GM12878 (cell line): ENCODE data around the gene NMT1. TPM values are rescaled to one million over a fixed set of nuclear protein-coding genes. Genes with fewer than 3 reads are reported as not detected.

ENCODE experiments used
- ATAC-seq: fragments of 200-7000 bp; cut with Tn5 transposase; 3 replicates; pipeline ENCODE4 v1.9.1; 2020; ENCODE audit warnings: mild to moderate bottlenecking, moderate library complexity
- BruUV-seq: library from RNA; stranded (reverse); fragments of 400-500 nt; replicated peaks from 2 replicates; lab custom pipeline; 2021; lab: Mats Ljungman, UMichigan
- CTCF ChIA-PET: fragments of 300-600 bp; sonication (Branson Sonifier 250); formaldehyde crosslinking; extraction: SDS; loops from one replicate; lab custom pipeline; 2021; ENCODE audit warnings: inconsistent platforms; lab: Yijun Ruan, JAX
- POLR2A ChIA-PET: fragments of 350-600 bp; formaldehyde crosslinking; extraction: SDS; loops from one replicate; lab custom pipeline; 2021; ENCODE audit warnings: inconsistent platforms; lab: Charles Lee
- RAD21 ChIA-PET: fragments of 300-600 bp; sonication (Branson Sonifier 250); formaldehyde crosslinking; loops from one replicate; lab custom pipeline; 2023; ENCODE audit warnings: antibody characterized with exemption; ENCODE audit not compliant: unreplicated experiment; lab: Charles Lee
- SMC1A ChIA-PET: fragments of 300-600 bp; sonication (Branson Sonifier 250); formaldehyde crosslinking; loops from one replicate; lab custom pipeline; 2023; ENCODE audit not compliant: unreplicated experiment, uncharacterized antibody; lab: Charles Lee
- DNase-seq: peaks from one replicate; pipeline ENCODE4 v3.0.0-alpha.2; 2011; ENCODE audit warnings: low read depth, low spot score
- FAIRE-seq: peaks from 3 replicates; lab custom pipeline; 2011; peaks lifted over from hg19 to GRCh38; lab: Jason Lieb, UNC
- H2AFZ ChIP-seq: 2 replicates; pipeline ENCODE4 v1.6.0; 2011; ENCODE audit warnings: low read depth, low read length, control low read depth; ENCODE audit not compliant: control insufficient read depth
- H3K27ac ChIP-seq: 2 replicates; pipeline ENCODE4 v1.5.1; 2011; ENCODE audit warnings: control low read depth; ENCODE audit not compliant: control insufficient read depth, insufficient read depth
- H3K27me3 ChIP-seq, 2 experiments: replicated peaks in 1 of 2; 2 replicates each; pipeline versions ENCODE4 v1.6.0 to v1.6.1; 2011; ENCODE audit warnings: low read length in 1 of 2; ENCODE audit not compliant: control insufficient read depth in 2 of 2, insufficient read depth in 2 of 2
- H3K36me3 ChIP-seq, 2 experiments: 2 replicates each; pipeline ENCODE4 v1.5.1; 2011; ENCODE audit warnings: low read length in 1 of 2; ENCODE audit not compliant: control insufficient read depth in 2 of 2, insufficient read depth in 2 of 2
- H3K4me1 ChIP-seq: 2 replicates; pipeline ENCODE4 v1.6.1; 2011; ENCODE audit warnings: mild to moderate bottlenecking, low read length, moderate library complexity, mixed read lengths; ENCODE audit not compliant: control insufficient read depth, insufficient read depth
- H3K4me2 ChIP-seq: 2 replicates; pipeline ENCODE4 v1.6.0; 2011; ENCODE audit warnings: control low read depth; ENCODE audit not compliant: control insufficient read depth, insufficient read depth
- H3K4me3 ChIP-seq: fragments of 200-600 bp; sonication (generic); 2 replicates; pipeline ENCODE4 v1.5.1; 2016
- H3K79me2 ChIP-seq: 2 replicates; pipeline ENCODE4 v1.6.0; 2011; ENCODE audit warnings: low read length; ENCODE audit not compliant: control insufficient read depth, insufficient read depth
- H3K9ac ChIP-seq: 2 replicates; pipeline ENCODE4 v1.8.0; 2011; ENCODE audit warnings: low read length, control low read depth, mixed read lengths; ENCODE audit not compliant: control insufficient read depth, insufficient read depth
- H3K9me3 ChIP-seq: replicated peaks from 3 replicates; pipeline ENCODE4 v1.5.1; 2011; ENCODE audit warnings: mild to moderate bottlenecking, low read length; ENCODE audit not compliant: control insufficient read depth, insufficient read depth
- H4K20me1 ChIP-seq: 2 replicates; pipeline ENCODE4 v1.6.0; 2011; ENCODE audit not compliant: control insufficient read depth, insufficient read depth
- ATF7 ChIP-seq: fragments of 450-650 bp; IDR thresholded peaks from 2 replicates; pipeline ENCODE4 v1.6.1; 2016; ENCODE audit warnings: low read depth, mild to moderate bottlenecking
- MTA2 ChIP-seq: fragments of 450-650 bp; IDR thresholded peaks from 2 replicates; pipeline ENCODE4 v1.6.1; 2016; ENCODE audit warnings: low read depth, mild to moderate bottlenecking, moderate library complexity
- MXI1 ChIP-seq: fragments of 150-350 bp; IDR thresholded peaks from 2 replicates; pipeline ENCODE4 v1.6.1; 2011; ENCODE audit warnings: low read depth, mild to moderate bottlenecking, inconsistent platforms, low read length, improper control_type of control experiment
- POLR2AphosphoS2 ChIP-seq: IDR thresholded peaks from 2 replicates; pipeline ENCODE4 v1.6.1; 2011; ENCODE audit warnings: low read depth, mild to moderate bottlenecking, low read length, improper control_type of control experiment, moderate library complexity
- RB1 ChIP-seq: fragments of 450-650 bp; formaldehyde crosslinking; IDR thresholded peaks from 2 replicates; pipeline ENCODE4 v1.6.1; 2017; ENCODE audit warnings: mild to moderate bottlenecking, borderline replicate concordance
- RUNX3 ChIP-seq: IDR thresholded peaks from 2 replicates; pipeline ENCODE4 v1.6.1; 2012; ENCODE audit warnings: low read length, inconsistent platforms
- ZNF24 ChIP-seq: fragments of 450-650 bp; IDR thresholded peaks from 2 replicates; pipeline ENCODE4 v1.6.1; 2017; ENCODE audit warnings: antibody characterized with exemption, mild to moderate bottlenecking
- WGBS: methylation state at CpG from one replicate; pipeline ENCODE4 v1.1.6; 2016; ENCODE audit warnings: low lambda C conversion rate; ENCODE audit not compliant: insufficient replicate concordance, insufficient coverage; ENCODE audit errors: missing lambda C conversion rate; 5-methylcytosine and 5-hydroxymethylcytosine counted together
- in situ Hi-C: fragments of 300-500 bp; cut with MboI; formaldehyde crosslinking; loops from 9 replicates; pipeline ENCODE4 v1.14.3; 2018; ENCODE audit warnings: mixed read lengths
- intact Hi-C: fragments of 100-400 bp; cut with micrococcal nuclease; formaldehyde crosslinking; loops from one replicate; pipeline ENCODE4 v1.14.2; 2022; ENCODE audit not compliant: unreplicated experiment
- polyA plus RNA-seq, 11 experiments: library from polyadenylated mRNA; depleted of rRNA in 4 of 11; unstranded in 6 of 11; stranded (reverse) in 5 of 11; fragments of >200 nt; fragmentation: Nextera tagmentation in 4 of 11; fragmentation: Illumina TruSeq in 1 of 11; extraction: Ambion mirVana in 4 of 11; extraction: Trizol in 1 of 11; gene quantifications; 1 replicate in 1 of 11; 2 replicates in 10 of 11; pipeline versions ENCODE4 v1.2.1 to v1.2.3, GENCODE V29; 2011 to 2016; ENCODE audit warnings: inconsistent platforms in 2 of 11, missing spikeins in 2 of 11, low read depth in 1 of 11
- total RNA-seq, 4 experiments: library from RNA; depleted of rRNA in 3 of 4; stranded (reverse); fragments of >200 nt in 3 of 4; fragmentation: Illumina TruSeq in 1 of 4; extraction: Trizol in 1 of 4; gene quantifications; 2 replicates each; pipeline versions ENCODE4 v1.2.1 to v1.2.3, GENCODE V29; 2013 to 2021
- TF ChIP-seq, protein P1 (sequence below): fragments of 450-650 bp; formaldehyde crosslinking; IDR thresholded peaks from 2 replicates; pipeline ENCODE4 v1.4.0; 2020; ENCODE audit warnings: mild to moderate bottlenecking, moderate library complexity
- TF ChIP-seq, protein P2 (sequence below): fragments of 450-650 bp; IDR thresholded peaks from 2 replicates; pipeline ENCODE4 v1.6.1; 2016; ENCODE audit warnings: mild to moderate bottlenecking
- TF ChIP-seq, protein P3 (sequence below): fragments of 450-650 bp; IDR thresholded peaks from 2 replicates; pipeline ENCODE4 v1.6.1; 2017; ENCODE audit warnings: mild to moderate bottlenecking

NMT1 gene
- total and polyA plus RNA-seq, 10 of the 15 experiments (the other 5 are each of a cell fraction or from before 2014, with no cell fraction given), result 96.7 to 395 (median 222) TPM

DNA sequence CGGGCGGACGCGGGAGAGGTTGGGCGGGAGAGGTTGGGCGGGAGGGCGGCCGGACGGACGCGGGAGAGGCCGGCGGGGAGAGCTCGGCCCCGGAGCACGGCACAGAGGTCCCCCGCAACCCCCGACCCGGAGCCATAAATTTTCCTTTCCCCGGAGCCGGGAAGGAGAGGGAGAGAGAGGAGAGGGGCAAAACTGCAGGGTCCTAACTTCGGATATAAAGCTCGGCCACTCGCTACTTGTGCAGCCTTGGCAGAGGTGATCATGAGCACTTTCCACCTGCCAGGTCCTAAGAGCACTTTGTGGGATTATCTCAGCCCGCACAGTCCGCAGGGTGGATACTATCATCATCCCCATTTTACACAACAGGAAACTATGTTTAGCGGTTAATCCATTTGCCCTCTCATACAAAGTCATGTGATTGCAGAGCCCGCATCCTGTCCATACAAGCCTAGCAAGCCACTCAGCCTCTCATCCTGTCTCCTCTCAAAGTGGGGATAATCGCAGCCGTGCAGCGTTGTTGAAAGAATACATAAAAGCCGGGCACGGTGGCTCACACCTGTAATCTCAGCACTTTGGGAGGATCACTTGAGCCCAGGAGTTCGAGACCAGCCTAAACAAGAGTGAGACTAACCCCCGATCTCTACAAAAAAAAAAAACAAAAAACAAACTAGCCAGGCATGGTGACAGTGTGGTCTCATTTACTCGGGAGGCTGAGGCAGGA lies 8.9 kb upstream of the NMT1 start (continued):
- TF ChIP-seq, protein P1, sequence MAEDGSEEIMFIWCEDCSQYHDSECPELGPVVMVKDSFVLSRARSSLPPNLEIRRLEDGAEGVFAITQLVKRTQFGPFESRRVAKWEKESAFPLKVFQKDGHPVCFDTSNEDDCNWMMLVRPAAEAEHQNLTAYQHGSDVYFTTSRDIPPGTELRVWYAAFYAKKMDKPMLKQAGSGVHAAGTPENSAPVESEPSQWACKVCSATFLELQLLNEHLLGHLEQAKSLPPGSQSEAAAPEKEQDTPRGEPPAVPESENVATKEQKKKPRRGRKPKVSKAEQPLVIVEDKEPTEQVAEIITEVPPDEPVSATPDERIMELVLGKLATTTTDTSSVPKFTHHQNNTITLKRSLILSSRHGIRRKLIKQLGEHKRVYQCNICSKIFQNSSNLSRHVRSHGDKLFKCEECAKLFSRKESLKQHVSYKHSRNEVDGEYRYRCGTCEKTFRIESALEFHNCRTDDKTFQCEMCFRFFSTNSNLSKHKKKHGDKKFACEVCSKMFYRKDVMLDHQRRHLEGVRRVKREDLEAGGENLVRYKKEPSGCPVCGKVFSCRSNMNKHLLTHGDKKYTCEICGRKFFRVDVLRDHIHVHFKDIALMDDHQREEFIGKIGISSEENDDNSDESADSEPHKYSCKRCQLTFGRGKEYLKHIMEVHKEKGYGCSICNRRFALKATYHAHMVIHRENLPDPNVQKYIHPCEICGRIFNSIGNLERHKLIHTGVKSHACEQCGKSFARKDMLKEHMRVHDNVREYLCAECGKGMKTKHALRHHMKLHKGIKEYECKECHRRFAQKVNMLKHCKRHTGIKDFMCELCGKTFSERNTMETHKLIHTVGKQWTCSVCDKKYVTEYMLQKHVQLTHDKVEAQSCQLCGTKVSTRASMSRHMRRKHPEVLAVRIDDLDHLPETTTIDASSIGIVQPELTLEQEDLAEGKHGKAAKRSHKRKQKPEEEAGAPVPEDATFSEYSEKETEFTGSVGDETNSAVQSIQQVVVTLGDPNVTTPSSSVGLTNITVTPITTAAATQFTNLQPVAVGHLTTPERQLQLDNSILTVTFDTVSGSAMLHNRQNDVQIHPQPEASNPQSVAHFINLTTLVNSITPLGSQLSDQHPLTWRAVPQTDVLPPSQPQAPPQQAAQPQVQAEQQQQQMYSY (CRISPR knock-in tag), result no peak
- TF ChIP-seq MTA2 (0 out of 2 replicates have a peak, but pooled peaks have one; percentile 11), ZNF24 (no peak), POLR2AphosphoS2 (no peak), MXI1 (no peak), ATF7 (no peak)

DNA sequence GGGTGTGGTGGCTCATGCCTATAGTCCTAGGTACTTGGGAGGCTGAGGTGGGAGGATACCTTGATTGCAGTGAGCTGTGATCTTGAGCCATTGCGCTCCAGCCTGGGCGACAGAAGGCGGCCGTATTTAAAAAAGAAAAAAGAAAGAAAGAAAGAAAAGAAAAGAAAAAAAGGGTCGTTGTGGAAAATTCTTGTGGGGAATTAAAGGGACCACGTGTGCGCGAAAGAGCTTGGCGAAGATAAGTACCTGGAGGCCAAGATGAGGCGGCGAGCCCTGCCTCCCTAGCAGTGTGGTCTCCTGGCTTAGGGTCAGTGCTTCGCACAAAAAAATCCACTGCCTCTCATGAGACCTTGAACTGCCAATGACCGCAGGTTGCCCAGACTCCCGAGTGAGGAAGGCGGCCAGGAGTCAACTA lies 728 bp upstream of the NMT1 start:
- TSS peak; percentile 94 for BruUV-seq
- peaks cover 0 to 6% of the 10 kb centered on the region in 2 experiments; a peak in 2 of 4 replicates for H3K36me3 ChIP-seq
- no peaks in the 10 kb centered on the region for H3K9me3 ChIP-seq
- in situ Hi-C loops, result no loop called here
- ChIA-PET CTCF (interaction anchor here (0.6 to 4.6 kb wide), 6 partner anchors 10 to 285 kb away, joined by 3 to 35 read pairs (median 12); partner anchors contain the start of genes ACBD4 and DCAKD), POLR2A (interaction anchor here (0.6 to 6.0 kb wide), 13 partner anchors 11 to 599 kb away, joined by 3 to 119 read pairs (median 4); partner anchors contain the start of genes ACBD4 and DCAKD), RAD21 (interaction anchor here (1.0 to 5.9 kb wide), 5 partner anchors 10 to 75 kb away, joined by 3 to 49 read pairs (median 5); partner anchors contain the start of genes ACBD4 and DCAKD), SMC1A (interaction anchor here (0.9 to 5.0 kb wide), 5 partner anchors 10 to 140 kb away, joined by 3 to 38 read pairs (median 4); partner anchors contain the start of gene DCAKD)
- H3K4me1 ChIP-seq, result peaks cover 10% of the 10 kb centered on the region
- peak overlapping the region; percentile 90 for H2AFZ ChIP-seq
- FAIRE-seq (no peak), ATAC-seq (peak; percentile 6), DNase-seq (no peak)
- intact Hi-C loops, result no loop called here
- no peaks in the 10 kb centered on the region; the same call in 1 of the 2 replicates for H4K20me1 ChIP-seq
- peak overlapping the region; percentile 84 for H3K4me3 ChIP-seq
- no peaks in the 10 kb centered on the region for H3K27me3 ChIP-seq
- 12% methylated on average over 15 of the region's 15 CpGs for WGBS
- peaks cover 59% of the 10 kb centered on the region for H3K79me2 ChIP-seq
- H3K27ac ChIP-seq, result peak overlapping the region; percentile 98
- H3K4me2 ChIP-seq, result peak overlapping the region; percentile 77
- peak overlapping the region; percentile 99 for H3K9ac ChIP-seq
- TF ChIP-seq, protein P2, sequence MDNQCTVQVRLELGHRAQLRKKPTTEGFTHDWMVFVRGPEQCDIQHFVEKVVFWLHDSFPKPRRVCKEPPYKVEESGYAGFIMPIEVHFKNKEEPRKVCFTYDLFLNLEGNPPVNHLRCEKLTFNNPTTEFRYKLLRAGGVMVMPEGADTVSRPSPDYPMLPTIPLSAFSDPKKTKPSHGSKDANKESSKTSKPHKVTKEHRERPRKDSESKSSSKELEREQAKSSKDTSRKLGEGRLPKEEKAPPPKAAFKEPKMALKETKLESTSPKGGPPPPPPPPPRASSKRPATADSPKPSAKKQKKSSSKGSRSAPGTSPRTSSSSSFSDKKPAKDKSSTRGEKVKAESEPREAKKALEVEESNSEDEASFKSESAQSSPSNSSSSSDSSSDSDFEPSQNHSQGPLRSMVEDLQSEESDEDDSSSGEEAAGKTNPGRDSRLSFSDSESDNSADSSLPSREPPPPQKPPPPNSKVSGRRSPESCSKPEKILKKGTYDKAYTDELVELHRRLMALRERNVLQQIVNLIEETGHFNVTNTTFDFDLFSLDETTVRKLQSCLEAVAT, result peak; percentile 73
- peak; percentile 66 for TF ChIP-seq RUNX3
- TF ChIP-seq, protein P3, sequence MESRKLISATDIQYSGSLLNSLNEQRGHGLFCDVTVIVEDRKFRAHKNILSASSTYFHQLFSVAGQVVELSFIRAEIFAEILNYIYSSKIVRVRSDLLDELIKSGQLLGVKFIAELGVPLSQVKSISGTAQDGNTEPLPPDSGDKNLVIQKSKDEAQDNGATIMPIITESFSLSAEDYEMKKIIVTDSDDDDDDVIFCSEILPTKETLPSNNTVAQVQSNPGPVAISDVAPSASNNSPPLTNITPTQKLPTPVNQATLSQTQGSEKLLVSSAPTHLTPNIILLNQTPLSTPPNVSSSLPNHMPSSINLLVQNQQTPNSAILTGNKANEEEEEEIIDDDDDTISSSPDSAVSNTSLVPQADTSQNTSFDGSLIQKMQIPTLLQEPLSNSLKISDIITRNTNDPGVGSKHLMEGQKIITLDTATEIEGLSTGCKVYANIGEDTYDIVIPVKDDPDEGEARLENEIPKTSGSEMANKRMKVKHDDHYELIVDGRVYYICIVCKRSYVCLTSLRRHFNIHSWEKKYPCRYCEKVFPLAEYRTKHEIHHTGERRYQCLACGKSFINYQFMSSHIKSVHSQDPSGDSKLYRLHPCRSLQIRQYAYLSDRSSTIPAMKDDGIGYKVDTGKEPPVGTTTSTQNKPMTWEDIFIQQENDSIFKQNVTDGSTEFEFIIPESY, result 0 out of 2 replicates have a peak, but pooled peaks have one; percentile 21
- TF ChIP-seq RB1, result peak; percentile 51; the same call in 1 of the 2 replicates
